GM19372 (cell line): Measurements from ENCODE around the gene SPTBN4.
"Not testable (repeated sequence)": the region's sequence is repeated elsewhere in the genome, so short reads cannot be mapped to it uniquely, and the experiment has no call there.

ENCODE experiments used
- ATAC-seq: cut with Tn5 transposase; IDR thresholded peaks from one replicate; pipeline ENCODE4 v1.9.1; 2021; ENCODE audit warnings: mild to moderate bottlenecking, low read depth, moderate library complexity; ENCODE audit not compliant: unreplicated experiment

SPTBN4 gene

DNA sequence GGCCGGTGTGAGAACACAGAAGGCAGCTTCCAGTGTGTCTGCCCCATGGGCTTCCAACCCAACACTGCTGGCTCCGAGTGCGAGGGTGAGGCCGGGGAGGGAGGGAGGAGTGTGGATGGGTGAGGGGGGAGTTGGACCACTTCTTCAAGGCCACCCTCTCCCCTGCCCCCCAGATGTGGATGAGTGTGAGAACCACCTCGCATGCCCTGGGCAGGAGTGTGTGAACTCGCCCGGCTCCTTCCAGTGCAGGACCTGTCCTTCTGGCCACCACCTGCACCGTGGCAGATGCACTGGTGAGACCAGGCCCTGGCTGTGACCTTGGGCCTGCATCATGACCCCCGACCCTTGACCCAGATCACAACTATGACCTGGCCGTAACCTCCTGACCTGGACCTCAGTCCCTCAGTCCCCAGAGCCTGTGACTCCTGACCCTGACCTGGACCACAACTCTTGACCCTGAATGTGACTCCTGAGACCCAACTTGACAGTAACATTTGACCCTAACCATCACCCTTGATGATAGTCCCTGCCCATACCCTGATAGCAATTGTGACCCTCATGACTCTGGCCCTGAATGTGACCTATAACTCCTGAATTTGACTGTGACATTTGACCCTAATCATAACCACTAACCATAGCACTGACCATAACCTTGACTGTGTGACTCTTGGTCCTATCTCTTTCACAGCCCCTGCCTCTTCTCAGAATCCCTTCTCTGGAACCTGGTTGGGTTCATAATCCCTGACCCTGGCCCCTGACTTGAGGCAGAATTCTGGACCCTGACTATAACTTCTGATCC lies 145.3 kb downstream of the SPTBN4 start:
- no peak for ATAC-seq

DNA sequence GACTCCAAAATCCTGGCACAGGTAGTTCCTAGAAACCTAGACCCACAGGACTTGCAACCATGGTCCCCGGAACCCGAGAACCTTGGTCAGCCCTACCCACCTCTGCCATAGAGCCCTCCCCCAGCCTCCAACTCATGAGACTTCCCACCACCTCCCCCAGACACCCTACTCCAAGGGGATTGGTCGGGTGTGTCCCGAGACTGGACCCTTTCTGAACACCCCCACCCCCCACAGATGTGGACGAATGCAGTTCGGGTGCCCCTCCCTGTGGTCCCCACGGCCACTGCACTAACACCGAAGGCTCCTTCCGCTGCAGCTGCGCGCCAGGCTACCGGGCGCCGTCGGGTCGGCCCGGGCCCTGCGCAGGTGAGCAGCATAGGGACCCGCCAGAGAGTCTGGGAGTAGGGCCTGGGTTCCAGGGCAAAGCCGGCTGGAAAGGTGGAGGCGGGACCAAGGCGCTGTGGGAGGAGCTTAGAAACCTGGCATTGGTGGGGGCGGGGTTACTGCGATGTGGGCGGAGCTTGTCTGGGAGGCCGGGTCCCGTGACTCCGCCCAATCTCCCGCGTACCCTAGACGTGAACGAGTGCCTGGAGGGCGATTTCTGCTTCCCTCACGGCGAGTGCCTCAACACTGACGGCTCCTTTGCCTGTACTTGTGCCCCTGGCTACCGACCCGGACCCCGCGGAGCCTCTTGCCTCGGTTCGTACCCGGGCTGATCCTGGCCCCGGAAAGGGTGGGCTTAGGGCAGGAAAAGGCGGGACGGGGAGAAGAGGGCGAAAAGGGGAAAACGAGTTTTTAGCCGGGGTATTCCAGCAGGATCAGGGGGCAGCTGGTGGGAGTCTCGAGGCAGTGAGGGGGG lies 146.3 kb downstream of the SPTBN4 start:
- no peak for ATAC-seq

DNA sequence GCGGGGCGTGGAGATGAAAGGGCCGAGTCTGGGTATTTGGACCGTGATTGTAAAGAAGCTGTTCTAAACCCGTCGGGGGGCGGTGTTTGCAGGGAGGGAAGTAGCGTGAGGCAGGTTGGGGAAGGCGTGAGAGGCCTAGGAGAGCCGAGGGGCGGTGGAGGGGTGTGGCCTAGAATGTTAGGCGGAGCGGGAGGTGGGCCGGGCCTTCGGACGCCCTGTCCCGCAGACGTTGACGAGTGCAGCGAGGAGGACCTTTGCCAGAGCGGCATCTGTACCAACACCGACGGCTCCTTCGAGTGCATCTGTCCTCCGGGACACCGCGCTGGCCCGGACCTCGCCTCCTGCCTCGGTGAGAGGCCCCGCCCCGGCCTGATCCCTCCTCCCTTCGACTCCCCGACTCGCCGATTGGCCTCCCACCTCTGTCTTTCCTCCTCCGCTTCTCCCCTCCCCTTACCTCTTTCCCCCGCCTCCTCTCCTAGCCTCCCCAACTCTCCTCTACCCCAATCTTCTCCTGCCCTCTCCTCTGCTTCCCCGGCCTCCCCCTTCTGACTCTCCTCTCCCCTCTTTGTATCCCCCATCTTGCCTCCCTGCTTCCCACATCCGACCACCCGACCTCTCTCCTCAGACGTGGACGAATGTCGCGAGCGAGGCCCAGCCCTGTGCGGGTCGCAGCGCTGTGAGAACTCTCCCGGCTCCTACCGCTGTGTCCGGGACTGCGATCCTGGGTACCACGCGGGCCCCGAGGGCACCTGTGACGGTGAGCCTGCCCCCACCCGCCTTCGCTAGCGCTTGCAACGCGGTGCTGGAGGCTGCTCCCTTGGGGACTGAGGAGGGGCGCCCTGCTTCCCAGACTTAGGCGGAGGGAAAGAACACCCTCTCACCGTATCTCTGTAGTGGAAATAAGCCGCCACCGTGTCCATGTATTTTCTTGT lies 147.2 kb downstream of the SPTBN4 start:
- ATAC-seq, result peak; percentile 57

GRCh38 chr19:40614622-40615411 lies 148.0 kb downstream of the SPTBN4 start:
- ATAC-seq, result no peak

GRCh38 chr19:40616178-40616577 lies 149.4 kb downstream of the SPTBN4 start:
- no peak for ATAC-seq

- ATAC-seq, result no peak
Measured at GRCh38 chr19:40616941-40617340, 150.1 kb downstream of the SPTBN4 start.

DNA sequence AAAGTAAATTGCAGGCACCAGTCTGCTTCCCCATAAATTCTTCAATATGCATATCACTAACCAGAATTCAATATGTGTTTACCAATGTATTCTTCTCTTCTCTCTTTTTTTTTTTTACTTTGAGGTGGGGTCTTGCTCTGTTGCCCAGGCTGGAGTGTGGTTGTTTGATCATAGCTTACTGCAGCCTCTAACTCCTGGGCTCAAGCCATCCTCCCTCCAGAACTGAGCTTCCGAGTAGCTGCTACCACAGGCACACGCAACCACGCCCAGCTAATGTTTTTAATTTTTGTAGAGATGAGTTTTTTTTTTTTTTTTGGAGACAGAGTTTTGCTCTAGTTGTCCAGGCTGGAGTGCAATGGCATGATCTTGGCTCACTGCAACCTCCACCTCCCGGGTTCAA lies 151.2 kb downstream of the SPTBN4 start:
- ATAC-seq, result no peak

- no peak for ATAC-seq
Measured at GRCh38 chr19:40619333-40620160, 152.7 kb downstream of the SPTBN4 start.

GRCh38 chr19:40620161-40620485 lies 153.3 kb downstream of the SPTBN4 start:
- ATAC-seq, result no peak

DNA sequence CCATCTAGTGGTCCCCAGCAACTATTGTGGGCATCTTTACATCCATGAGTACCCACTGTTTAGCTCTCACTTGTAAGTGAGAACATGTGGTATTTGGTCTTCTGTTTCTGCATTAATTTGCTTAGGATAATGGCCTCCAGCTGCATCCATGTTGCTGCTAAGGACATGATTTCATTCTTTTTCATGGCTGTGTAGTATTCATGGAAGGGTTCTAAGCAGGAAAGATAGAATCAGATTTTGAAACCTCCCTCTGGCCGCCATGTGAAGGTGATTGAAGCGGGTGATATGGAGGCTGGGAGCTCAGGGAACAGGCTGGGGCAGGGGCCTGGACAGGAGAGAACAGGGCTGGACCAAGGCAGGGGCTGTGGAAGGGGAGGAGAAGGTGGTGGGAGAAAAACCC lies 154.5 kb downstream of the SPTBN4 start:
- no peak for ATAC-seq

- no peak for ATAC-seq
Measured at GRCh38 chr19:40621966-40622772, 155.4 kb downstream of the SPTBN4 start.

DNA sequence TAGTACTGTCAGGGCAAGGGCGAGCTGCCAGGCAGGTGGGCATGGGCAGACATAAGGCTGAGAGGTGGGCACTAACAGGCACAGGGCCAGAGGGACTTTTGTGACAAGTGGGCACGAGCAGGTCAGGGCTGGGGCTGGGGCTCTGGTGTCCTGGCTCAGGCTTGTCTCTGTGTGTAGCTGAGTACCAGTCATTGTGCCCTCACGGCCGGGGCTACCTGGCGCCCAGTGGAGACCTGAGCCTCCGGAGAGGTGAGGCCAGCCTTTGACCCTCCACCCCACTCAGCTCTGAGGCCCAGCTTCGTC lies 155.9 kb downstream of the SPTBN4 start:
- no peak for ATAC-seq

GRCh38 chr19:40623403-40624251 lies 156.8 kb downstream of the SPTBN4 start:
- no peak for ATAC-seq

DNA sequence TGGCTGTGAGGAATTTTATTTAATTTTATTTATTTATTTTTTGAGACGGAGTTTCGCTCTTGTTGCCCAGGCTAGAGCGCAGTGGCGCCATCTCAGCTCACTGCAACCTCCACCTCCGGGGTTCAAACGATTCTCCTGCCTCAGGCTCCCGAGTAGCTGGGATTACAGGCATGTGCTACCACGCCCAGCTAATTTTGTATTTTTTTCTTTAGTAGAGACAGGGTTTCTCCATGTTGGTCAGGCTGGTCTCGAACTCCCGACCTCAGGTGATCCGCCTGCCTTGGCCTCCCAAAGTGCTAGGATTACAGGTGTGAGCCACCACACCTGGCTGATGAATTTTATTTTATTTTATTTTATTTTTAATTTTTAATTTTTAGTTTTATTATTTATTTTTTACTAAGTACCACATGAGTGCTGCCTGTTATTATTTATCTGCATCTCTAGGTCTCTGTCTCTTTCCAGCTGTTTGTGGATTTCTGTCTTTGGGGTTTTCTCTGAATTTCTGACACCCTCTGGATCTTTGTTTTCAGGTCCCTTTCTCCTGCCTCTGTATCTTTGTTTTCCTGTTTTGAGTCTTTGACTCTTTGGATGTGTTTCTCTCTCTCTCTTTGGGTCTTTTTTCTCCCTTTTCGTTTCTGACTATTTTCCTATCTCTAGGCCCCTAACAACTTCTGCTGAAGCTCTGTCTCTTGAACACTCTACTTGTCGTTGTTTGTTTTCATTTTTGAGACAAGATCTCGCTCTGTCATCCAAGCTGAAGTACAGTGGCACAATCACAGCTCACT lies 157.8 kb downstream of the SPTBN4 start:
- not testable (repeated sequence) for ATAC-seq

DNA sequence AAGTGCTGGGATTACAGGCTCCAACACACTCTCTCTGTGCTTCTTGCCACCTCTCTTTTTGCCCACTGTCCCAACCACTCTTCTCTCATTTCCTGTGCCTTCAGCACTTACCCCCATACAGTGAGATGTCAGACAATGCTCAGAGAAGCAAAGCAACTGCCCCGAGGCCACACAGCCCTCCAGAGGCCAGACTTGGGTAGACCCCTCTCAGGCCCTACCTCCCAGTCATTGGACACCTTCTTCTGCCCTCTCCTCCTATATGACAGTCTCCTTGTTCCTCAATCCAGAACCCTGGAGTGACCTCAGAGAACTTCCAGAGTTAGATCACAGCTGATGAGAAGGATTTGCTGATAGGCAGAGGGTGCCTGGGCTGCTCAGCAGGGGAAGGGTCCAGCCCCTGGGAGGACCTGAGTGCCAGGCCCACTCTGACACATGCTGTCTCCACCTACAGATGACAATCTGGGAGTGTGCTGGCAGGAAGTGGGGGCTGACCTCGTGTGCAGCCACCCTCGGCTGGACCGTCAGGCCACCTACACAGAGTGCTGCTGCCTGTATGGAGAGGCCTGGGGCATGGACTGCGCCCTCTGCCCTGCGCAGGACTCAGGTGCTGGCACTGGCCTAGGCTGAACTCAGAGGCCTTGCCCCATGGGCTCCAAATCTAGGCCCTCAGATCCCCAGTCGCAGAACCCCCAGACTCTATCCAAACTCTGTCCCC lies 158.8 kb downstream of the SPTBN4 start:
- no peak for ATAC-seq
